Gastrocnemius medialis (tissue), 4 donors: ENCODE measurements around the gene NFIC. TPM values are rescaled to one million over a fixed set of nuclear protein-coding genes. Genes with fewer than 3 reads are reported as not detected.
"Not testable (repeated sequence)": the region's sequence is repeated elsewhere in the genome, so short reads cannot be mapped to it uniquely, and the experiment has no call there.

Experiments used
- ATAC-seq, 2 donors: fragments of 150-250 bp; one replicate each; pipeline ENCODE4 v1.9.1; 2016
- DNase-seq, 2 donors: peaks; one replicate each; pipeline ENCODE4 v3.0.0-alpha.2; 2019
- H3K27ac ChIP-seq, 4 donors: fragments of 200-600 bp; sonication (generic); 1 replicate in 1 of 4; 2 replicates in 3 of 4; pipeline ENCODE4 v1.5.1; 2016 to 2018; ENCODE audit warnings: mild to moderate bottlenecking in 2 of 4, moderate library complexity in 1 of 4
- H3K27me3 ChIP-seq, 3 donors: fragments of 200-600 bp; sonication (generic) in 2 of 3; 1 replicate in 1 of 3; 2 replicates in 2 of 3; pipeline versions ENCODE4 v1.5.1 to v1.6.0; 2016 to 2019; ENCODE audit warnings: mild to moderate bottlenecking in 1 of 3, moderate library complexity in 1 of 3
- H3K36me3 ChIP-seq, 2 donors: fragments of 200-600 bp; sonication (generic) in 1 of 2; one replicate each; pipeline ENCODE4 v1.5.1; 2017 to 2018
- H3K4me1 ChIP-seq, 2 donors: fragments of 200-600 bp; sonication (generic) in 1 of 2; one replicate each; pipeline ENCODE4 v1.5.1; 2016 to 2017; ENCODE audit warnings: mild to moderate bottlenecking in 2 of 2
- H3K4me3 ChIP-seq, 4 donors: fragments of 200-600 bp; sonication (generic) in 3 of 4; 1 replicate in 1 of 4; 2 replicates in 3 of 4; pipeline ENCODE4 v1.5.1; 2016 to 2019; ENCODE audit warnings: mild to moderate bottlenecking in 2 of 4
- H3K9me3 ChIP-seq, 3 donors: fragments of 200-600 bp; sonication (generic) in 2 of 3; 1 replicate in 1 of 3; 2 replicates in 2 of 3; pipeline ENCODE4 v1.5.1; 2016 to 2019
- POLR2A ChIP-seq, 2 donors: fragments of 450-650 bp; IDR thresholded peaks; one replicate each; pipeline ENCODE4 v1.6.1; 2017; ENCODE audit warnings: antibody characterized with exemption in 2 of 2, mild to moderate bottlenecking in 2 of 2, moderate library complexity in 2 of 2
- in situ Hi-C, 4 donors: fragments of 200-750 bp; cut with MboI; loops; one replicate each; pipeline versions ENCODE4 v1.15.0 to v1.8.0; 2017; ENCODE audit warnings: low sequenced_read_pairs in 4 of 4
- intact Hi-C: fragments of 100-400 bp; cut with DNase I; formaldehyde crosslinking; loops from one replicate; pipeline ENCODE4 v1.15.1; 2023; ENCODE audit warnings: low total_unique reads
- total RNA-seq, 4 donors: library from RNA; depleted of rRNA; stranded (reverse); fragments of >200 nt; gene quantifications; one replicate each; pipeline versions ENCODE4 v1.1.0 to v1.2.3, GENCODE V29; 2016
- TF ChIP-seq, protein P1 (sequence below), 5 experiments: fragments of 450-650 bp in 3 of 5; fragments of 200-600 bp in 2 of 5; sonication (generic) in 2 of 5; IDR thresholded peaks in 4 of 5; conservative IDR thresholded peaks in 1 of 5; 1 replicate in 4 of 5; 2 replicates in 1 of 5; pipeline ENCODE4 v1.5.1; 2016 to 2019; ENCODE audit warnings: antibody characterized with exemption in 5 of 5, mild to moderate bottlenecking in 3 of 5, moderate library complexity in 3 of 5

The NFIC gene
- total RNA-seq, 4 donors from 2014 or later = 90.2 to 403 (median 348) TPM

DNA sequence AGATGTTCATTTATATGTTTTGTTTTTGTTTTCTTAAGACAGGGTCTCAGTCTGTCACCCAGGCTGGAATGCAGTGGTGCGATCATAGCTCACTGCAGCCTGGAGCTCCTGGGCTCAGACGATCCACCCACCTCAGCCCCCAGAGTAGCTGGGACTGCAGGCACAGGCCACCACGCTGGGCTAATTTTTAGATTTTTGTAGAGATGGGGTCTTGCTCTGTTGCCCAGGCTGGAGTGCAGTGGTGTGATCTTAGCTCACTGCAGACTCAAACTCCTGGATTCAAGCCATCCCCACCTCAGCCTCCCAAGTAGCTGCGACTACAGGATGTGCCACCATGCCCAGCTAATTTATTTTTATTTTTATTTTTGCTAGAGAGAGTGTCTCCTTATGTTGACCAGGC is 45.7 kb downstream of the NFIC start:
- peaks cover 0 to 2% of the 10 kb centered on the region in 2 donors for H3K36me3 ChIP-seq
- no peaks in the 10 kb centered on the region for H3K9me3 ChIP-seq
- H3K4me3 ChIP-seq = no peak overlapping the region
- H3K4me1 ChIP-seq = peaks cover 45 to 75% of the 10 kb centered on the region in 2 donors
- intact Hi-C loops (no loop called here), in situ Hi-C loops (no loop called here)
- TF ChIP-seq, protein P1, sequence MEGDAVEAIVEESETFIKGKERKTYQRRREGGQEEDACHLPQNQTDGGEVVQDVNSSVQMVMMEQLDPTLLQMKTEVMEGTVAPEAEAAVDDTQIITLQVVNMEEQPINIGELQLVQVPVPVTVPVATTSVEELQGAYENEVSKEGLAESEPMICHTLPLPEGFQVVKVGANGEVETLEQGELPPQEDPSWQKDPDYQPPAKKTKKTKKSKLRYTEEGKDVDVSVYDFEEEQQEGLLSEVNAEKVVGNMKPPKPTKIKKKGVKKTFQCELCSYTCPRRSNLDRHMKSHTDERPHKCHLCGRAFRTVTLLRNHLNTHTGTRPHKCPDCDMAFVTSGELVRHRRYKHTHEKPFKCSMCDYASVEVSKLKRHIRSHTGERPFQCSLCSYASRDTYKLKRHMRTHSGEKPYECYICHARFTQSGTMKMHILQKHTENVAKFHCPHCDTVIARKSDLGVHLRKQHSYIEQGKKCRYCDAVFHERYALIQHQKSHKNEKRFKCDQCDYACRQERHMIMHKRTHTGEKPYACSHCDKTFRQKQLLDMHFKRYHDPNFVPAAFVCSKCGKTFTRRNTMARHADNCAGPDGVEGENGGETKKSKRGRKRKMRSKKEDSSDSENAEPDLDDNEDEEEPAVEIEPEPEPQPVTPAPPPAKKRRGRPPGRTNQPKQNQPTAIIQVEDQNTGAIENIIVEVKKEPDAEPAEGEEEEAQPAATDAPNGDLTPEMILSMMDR (IDR thresholded peaks at IDR 0.05 in 4 of 5, conservative IDR thresholded peaks at IDR 0.05 in 1 of 5) = no peak
- TF ChIP-seq POLR2A (IDR thresholded peaks at IDR 0.05) = no peak
- ATAC-seq (no peak), DNase-seq (no peak)
- H3K27ac ChIP-seq = peak overlapping the region; percentile 98 to 100 (median 98)
- H3K27me3 ChIP-seq = no peaks in the 10 kb centered on the region

DNA sequence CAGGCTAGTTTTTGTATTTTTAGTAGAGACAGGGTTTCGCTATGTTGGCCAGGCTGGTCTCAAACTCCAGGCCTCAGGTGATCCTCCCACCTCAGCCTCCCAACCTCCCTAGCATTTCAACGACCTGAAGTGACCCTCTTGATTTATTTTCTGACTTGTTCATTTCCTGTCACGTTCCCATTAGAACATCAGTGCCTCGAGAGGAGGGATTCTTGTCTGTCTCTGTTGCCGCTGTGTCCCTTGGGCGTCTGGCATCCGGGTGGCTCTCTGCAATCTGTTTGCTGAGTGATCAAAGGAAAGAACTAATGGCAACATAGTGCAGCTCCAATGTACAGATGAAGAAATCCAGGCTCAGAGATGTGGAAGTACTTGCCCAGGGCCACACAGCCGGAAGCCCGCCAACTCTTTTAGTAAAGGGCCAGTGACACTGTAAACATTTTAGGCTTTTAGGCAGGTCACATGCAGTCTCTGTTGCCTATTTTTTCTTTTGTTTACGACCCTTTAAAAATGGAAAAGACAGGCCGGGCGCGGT is 47.5 kb downstream of the NFIC start:
- H3K27me3 ChIP-seq = no peaks in the 10 kb centered on the region
- H3K4me1 ChIP-seq = peaks cover 30 to 62% of the 10 kb centered on the region in 2 donors
- DNase-seq = no peak
- H3K9me3 ChIP-seq = no peaks in the 10 kb centered on the region
- intact Hi-C loops (no loop called here), in situ Hi-C loops (no loop called here)
- H3K4me3 ChIP-seq = no peak overlapping the region
- peaks cover 0 to 2% of the 10 kb centered on the region in 2 donors for H3K36me3 ChIP-seq
- TF ChIP-seq, protein P1 (IDR thresholded peaks at IDR 0.05 in 4 of 5, conservative IDR thresholded peaks at IDR 0.05 in 1 of 5) = no peak
- no peak for TF ChIP-seq POLR2A (IDR thresholded peaks at IDR 0.05)
- H3K27ac ChIP-seq = peak overlapping the region; percentile 98 to 100 (median 98)
- ATAC-seq = no peak

DNA sequence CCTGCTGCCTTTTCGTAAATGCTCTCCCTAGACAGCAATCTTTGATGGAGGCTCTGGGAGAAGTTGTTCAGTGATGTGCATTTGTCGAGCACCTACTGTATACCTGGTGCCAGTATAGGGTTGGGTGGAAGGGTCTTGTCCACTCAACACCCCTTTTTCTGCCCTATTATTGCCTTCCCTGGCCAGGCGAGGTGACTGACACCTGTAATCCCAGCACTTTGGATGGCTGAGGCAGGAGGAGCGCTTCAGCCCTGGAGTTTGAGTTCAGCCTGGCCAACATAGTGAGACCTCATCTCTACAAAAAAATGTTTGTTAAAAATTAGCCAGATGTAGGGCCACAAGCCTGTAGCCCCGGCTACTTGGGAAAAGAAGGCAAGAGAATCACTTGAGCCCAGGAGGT is 49.3 kb downstream of the NFIC start:
- DNase-seq (no peak), ATAC-seq (no peak)
- Histone ChIP-seq H3K4me3 (no peak overlapping the region), H3K4me1 (peaks cover 26 to 60% of the 10 kb centered on the region in 2 donors), H3K27ac (peak overlapping the region; percentile 98 to 100 (median 98)), H3K36me3 (no peaks in the 10 kb centered on the region), H3K27me3 (no peaks in the 10 kb centered on the region), H3K9me3 (no peaks in the 10 kb centered on the region)
- in situ Hi-C loops (no loop called here), intact Hi-C loops (no loop called here)
- TF ChIP-seq POLR2A (IDR thresholded peaks at IDR 0.05) = no peak

DNA sequence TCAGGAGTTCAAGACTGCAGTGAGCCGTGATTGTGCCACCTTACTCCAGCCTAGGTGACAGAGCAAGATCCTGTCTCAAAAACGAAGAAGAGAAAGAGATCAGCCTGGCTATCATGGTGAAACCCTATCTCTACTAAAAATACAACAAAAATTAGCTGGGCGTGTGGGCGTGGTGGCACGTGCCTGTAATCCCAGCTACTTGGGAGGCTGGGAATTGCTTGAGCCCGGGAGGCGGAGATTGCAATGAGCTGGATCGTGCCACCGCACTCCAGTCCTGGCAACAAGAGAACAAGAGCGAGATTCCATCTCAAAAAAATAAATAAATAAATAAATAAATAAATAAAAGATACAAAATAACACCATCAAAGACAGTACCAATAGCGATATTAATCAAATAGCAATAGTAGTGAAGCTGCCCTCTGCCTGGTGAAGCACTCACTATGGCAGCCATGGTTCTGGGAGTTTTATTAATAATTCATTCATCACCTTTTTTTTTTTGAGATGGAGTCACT is 53.9 kb downstream of the NFIC start:
- DNase-seq = peak; percentile 80 to 84
- intact Hi-C loops (no loop called here), in situ Hi-C loops (loop anchor here in 2 of 4 donors (10.0 kb wide), 2 partner anchors 45 to 85 kb away; no protein-coding TSS in a partner anchor)
- H3K4me1 ChIP-seq = peaks cover 24 to 44% of the 10 kb centered on the region in 2 donors
- no peak overlapping the region for H3K4me3 ChIP-seq
- no peaks in the 10 kb centered on the region for H3K9me3 ChIP-seq
- H3K27me3 ChIP-seq = no peaks in the 10 kb centered on the region
- peak overlapping the region; percentile 94 to 98 (median 95) for H3K27ac ChIP-seq
- peak; percentile 64 to 74 for ATAC-seq
- TF ChIP-seq, protein P1 (IDR thresholded peaks at IDR 0.05 in 4 of 5, conservative IDR thresholded peaks at IDR 0.05 in 1 of 5) = no peak
- peak; percentile 44 to 53 for TF ChIP-seq POLR2A (IDR thresholded peaks at IDR 0.05)
- H3K36me3 ChIP-seq = peaks cover 0 to 7% of the 10 kb centered on the region in 2 donors

DNA sequence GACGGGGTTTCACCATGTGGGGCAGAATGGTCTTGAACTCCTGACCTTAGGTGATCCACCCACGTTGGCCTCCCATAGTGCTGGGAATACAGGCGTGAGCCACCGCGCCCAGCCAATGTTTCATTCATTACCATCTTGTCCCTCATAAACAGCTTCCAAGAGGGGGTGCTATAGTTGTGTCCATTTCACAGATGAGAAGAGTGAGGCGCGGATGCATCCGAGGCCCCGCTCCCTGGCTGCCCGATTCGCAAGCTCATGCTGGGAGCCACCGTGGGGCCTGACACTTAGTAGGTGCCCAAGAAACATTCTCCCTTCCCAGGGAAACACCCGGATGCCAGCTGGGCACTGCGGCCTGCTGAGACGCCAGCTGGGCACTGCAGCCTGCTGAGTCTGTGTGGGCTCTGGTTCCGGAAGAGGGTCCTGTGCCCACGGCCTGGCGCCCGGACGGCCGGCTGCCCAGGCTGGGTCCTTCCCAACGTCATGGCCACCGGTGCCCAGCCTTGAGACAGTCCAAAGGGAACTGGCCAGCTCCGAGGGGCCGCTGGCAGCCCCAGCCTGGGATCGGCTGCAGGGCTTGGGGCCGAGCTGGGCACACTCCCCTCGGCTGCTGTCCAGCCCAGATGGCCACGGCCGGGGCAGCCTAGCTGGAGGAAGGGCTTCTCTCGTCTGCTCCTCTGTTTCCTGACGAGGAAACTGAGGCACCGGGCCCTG is 54.7 kb downstream of the NFIC start:
- in situ Hi-C loops (loop anchor here in 2 of 4 donors (10.0 kb wide), 2 partner anchors 46 to 86 kb away; no protein-coding TSS in a partner anchor), intact Hi-C loops (no loop called here)
- peak overlapping the region in 1 of 4 donors; percentile 11 for H3K4me3 ChIP-seq
- no peaks in the 10 kb centered on the region for H3K27me3 ChIP-seq
- H3K36me3 ChIP-seq = peaks cover 0 to 10% of the 10 kb centered on the region in 2 donors
- ATAC-seq (peak; percentile 20 to 61), DNase-seq (peak in 1 of 2 donors; percentile 83)
- H3K9me3 ChIP-seq = no peaks in the 10 kb centered on the region
- peak overlapping the region; percentile 94 to 98 (median 95) for H3K27ac ChIP-seq
- H3K4me1 ChIP-seq = peaks cover 24 to 42% of the 10 kb centered on the region in 2 donors
- TF ChIP-seq, protein P1 (IDR thresholded peaks at IDR 0.05 in 4 of 5, conservative IDR thresholded peaks at IDR 0.05 in 1 of 5) = no peak
- TF ChIP-seq POLR2A (IDR thresholded peaks at IDR 0.05) = peak in 1 of 2 donors; percentile 39

DNA sequence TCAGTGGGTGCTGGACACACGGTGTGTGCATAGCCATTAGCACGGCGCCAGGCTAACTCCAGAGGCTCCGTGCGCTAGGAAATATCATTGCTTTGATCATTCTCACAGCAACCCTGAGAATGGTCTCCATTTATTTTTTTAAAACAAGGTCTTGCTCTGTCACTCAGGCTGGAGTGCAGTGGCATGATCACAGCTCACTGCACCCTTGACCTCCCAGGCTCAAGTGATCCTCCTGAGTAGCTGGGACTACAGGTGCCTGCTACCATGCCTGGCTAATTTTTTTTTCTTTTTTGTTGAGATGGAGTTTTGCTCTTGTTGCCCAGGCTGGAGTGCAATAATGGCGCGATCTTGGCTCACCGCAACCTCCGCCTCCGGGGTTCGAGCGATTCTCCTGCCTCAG is 55.3 kb downstream of the NFIC start:
- H3K9me3 ChIP-seq, intact Hi-C loops, H3K27me3 ChIP-seq, DNase-seq: not testable (repeated sequence)
- peak; percentile 9 to 10 for ATAC-seq
- Histone ChIP-seq H3K27ac (peak overlapping the region; percentile 94 to 98 (median 95)), H3K4me3 (peak overlapping the region in 1 of 4 donors; percentile 11), H3K4me1 (peaks cover 27 to 42% of the 10 kb centered on the region in 2 donors), H3K36me3 (peaks cover 0 to 11% of the 10 kb centered on the region in 2 donors)
- in situ Hi-C loops = loop anchor here in 2 of 4 donors (10.0 kb wide), 2 partner anchors 47 to 87 kb away; no protein-coding TSS in a partner anchor
